ENCODE results near the gene SYPL1.
A peak's percentile ranks its signal among the peaks of the same experiment; 100 is the strongest.

The SYPL1 gene

DNA sequence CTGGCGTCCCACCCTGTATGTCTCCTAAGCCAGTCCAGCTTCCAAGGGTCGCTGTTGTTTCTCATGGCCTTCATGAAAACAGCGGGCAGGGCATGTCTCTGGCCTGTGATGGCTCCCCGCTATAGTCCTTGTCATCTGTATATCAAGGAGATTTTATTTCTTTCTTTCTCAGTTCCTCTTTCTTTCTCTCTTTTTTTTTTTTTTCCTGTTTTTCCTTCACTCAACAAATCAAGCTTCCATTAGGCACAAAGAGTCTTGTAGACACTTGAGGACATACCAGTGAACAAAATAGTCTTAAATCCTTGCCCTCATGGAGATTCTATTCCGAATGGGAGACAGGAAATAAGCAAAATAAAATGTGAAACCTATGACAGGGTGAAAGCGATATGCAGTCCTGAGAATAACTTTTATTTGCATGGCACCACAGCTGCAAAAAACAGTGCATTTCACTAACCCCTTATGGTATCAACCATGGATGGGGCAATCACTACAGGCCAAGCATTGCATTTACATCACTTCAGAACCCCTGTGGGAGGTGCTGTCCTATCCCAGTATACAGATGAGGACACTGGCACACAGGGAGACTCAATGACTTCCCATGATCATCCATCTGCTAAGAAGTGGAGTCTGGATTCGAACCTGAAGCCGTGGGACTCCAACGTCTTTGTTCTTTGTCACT is 50.7 kb downstream of the SYPL1 start:
- H3K27me3 ChIP-seq = no peaks in the 10 kb centered on the region
- no peak for TF ChIP-seq CTCF (IDR thresholded peaks at IDR 0.05; ENCODE audit: low read depth, low read length)
- no peaks in the 10 kb centered on the region for H3K36me3 ChIP-seq
- H3K9me3 ChIP-seq = no peaks in the 10 kb centered on the region
- no peak overlapping the region for H3K4me3 ChIP-seq (ENCODE audit: low read depth, low read length)
- DNase-seq = no peak
- peaks cover 16% of the 10 kb centered on the region for H3K4me1 ChIP-seq

DNA sequence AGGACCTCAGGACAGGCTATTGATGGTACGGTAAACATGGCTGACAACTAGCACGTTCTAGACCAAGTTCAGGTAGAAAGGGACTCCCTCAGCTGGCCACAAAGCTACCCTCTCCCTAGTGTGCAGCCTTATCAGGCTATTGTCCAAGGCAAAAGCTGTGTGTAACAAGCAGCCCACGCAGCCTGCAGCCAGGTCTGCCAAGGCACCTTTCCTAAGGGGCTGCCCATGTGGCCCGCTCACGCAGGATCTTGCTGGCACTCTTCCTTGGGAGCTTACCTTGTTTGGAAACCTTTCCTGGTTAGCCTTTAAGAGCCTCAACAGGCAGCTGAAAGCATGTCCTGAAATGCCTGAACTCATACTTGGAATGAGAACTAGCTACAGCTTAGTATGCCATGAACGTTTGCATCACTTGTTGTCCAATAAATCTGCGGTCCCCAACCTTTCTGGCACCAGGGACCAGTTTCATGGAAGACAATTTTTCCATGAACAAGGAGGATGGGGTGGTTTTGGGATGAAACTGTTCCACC is 51.7 kb downstream of the SYPL1 start:
- Histone ChIP-seq H3K9me3 (no peaks in the 10 kb centered on the region), H3K36me3 (no peaks in the 10 kb centered on the region), H3K4me3 (ENCODE audit: low read depth, low read length) (no peak overlapping the region), H3K4me1 (peaks cover 12% of the 10 kb centered on the region), H3K27me3 (no peaks in the 10 kb centered on the region)
- DNase-seq = no peak
- no peak for TF ChIP-seq CTCF (IDR thresholded peaks at IDR 0.05; ENCODE audit: low read depth, low read length)

- TF ChIP-seq CTCF (IDR thresholded peaks at IDR 0.05; ENCODE audit: low read depth, low read length) = no peak
- Histone ChIP-seq H3K27me3 (no peaks in the 10 kb centered on the region), H3K9me3 (no peaks in the 10 kb centered on the region), H3K4me1 (peaks cover 3% of the 10 kb centered on the region), H3K36me3 (no peaks in the 10 kb centered on the region), H3K4me3 (ENCODE audit: low read depth, low read length) (no peak overlapping the region)
- no peak for DNase-seq
Observed at GRCh38 chr7:106059556-106059955, 52.6 kb downstream of the SYPL1 start.

- H3K36me3 ChIP-seq = no peaks in the 10 kb centered on the region
- no peak for TF ChIP-seq CTCF (IDR thresholded peaks at IDR 0.05; ENCODE audit: low read depth, low read length)
- H3K4me1 ChIP-seq = 0 out of 2 replicates have a peak, but pooled peaks cover 2% of the 10 kb centered on the region
- no peaks in the 10 kb centered on the region for H3K27me3 ChIP-seq
- DNase-seq = no peak
- H3K9me3 ChIP-seq = no peaks in the 10 kb centered on the region
- no peak overlapping the region for H3K4me3 ChIP-seq (ENCODE audit: low read depth, low read length)
Observed at GRCh38 chr7:106058928-106059324, 53.2 kb downstream of the SYPL1 start.

- DNase-seq = peak; percentile 49
- H3K36me3 ChIP-seq = no peaks in the 10 kb centered on the region
- TF ChIP-seq CTCF (IDR thresholded peaks at IDR 0.05; ENCODE audit: low read depth, low read length) = no peak
- no peaks in the 10 kb centered on the region for H3K27me3 ChIP-seq
- 0 out of 2 replicates have a peak, but pooled peaks cover 2% of the 10 kb centered on the region for H3K4me1 ChIP-seq
- no peaks in the 10 kb centered on the region for H3K9me3 ChIP-seq
- H3K4me3 ChIP-seq (ENCODE audit: low read depth, low read length) = no peak overlapping the region
Observed at GRCh38 chr7:106057962-106058927, 53.9 kb downstream of the SYPL1 start.
